Activated naive CD4-positive, alpha-beta T cell (primary cell): ENCODE data around the gene TFIP11.
"Not testable (repeated sequence)": the region's sequence is repeated elsewhere in the genome, so short reads cannot be mapped to it uniquely, and the experiment has no call there.

Experiments used
- DNase-seq, 4 experiments: peaks; one replicate each; lab custom pipeline; 2025; lab: John Stamatoyannopoulos, UW

TFIP11 gene

GRCh38 chr22:26541167-26541819, 29.0 kb upstream of the TFIP11 start:
- no peak for DNase-seq

- DNase-seq = no peak
Observed at GRCh38 chr22:26540119-26540518, 27.8 kb upstream of the TFIP11 start.

GRCh38 chr22:26536762-26537134, 24.5 kb upstream of the TFIP11 start:
- no peak for DNase-seq

- no peak for DNase-seq
Observed at GRCh38 chr22:26536056-26536761, 23.9 kb upstream of the TFIP11 start.

GRCh38 chr22:26535603-26535908, 23.3 kb upstream of the TFIP11 start:
- DNase-seq = no peak

GRCh38 chr22:26534874-26535602, 22.8 kb upstream of the TFIP11 start:
- DNase-seq = no peak

GRCh38 chr22:26534171-26534855, 22.0 kb upstream of the TFIP11 start:
- no peak for DNase-seq

- DNase-seq = no peak
Observed at GRCh38 chr22:26529345-26529744, 17.1 kb upstream of the TFIP11 start.

GRCh38 chr22:26528518-26528917, 16.2 kb upstream of the TFIP11 start:
- DNase-seq = not testable (repeated sequence)

- no peak for DNase-seq
Observed at GRCh38 chr22:26527574-26528465, 15.5 kb upstream of the TFIP11 start.

GRCh38 chr22:26527167-26527566, 14.9 kb upstream of the TFIP11 start:
- DNase-seq = no peak

- no peak for DNase-seq
Observed at GRCh38 chr22:26525946-26526564, 13.8 kb upstream of the TFIP11 start.

GRCh38 chr22:26524870-26525269, 12.6 kb upstream of the TFIP11 start:
- DNase-seq = no peak

- no peak for DNase-seq
Observed at GRCh38 chr22:26522592-26522991, 10.3 kb upstream of the TFIP11 start.

- DNase-seq = no peak
Observed at GRCh38 chr22:26522012-26522411, 9.7 kb upstream of the TFIP11 start.

GRCh38 chr22:26517429-26517828, 5.2 kb upstream of the TFIP11 start:
- no peak for DNase-seq

- no peak for DNase-seq
Observed at GRCh38 chr22:26516503-26516902, 4.2 kb upstream of the TFIP11 start.

GRCh38 chr22:26515931-26516330, 3.7 kb upstream of the TFIP11 start:
- no peak for DNase-seq

- DNase-seq = no peak
Observed at GRCh38 chr22:26514419-26515161, 2.3 kb upstream of the TFIP11 start.

GRCh38 chr22:26513838-26514237, 1.6 kb upstream of the TFIP11 start:
- no peak for DNase-seq

- DNase-seq = no peak
Observed at GRCh38 chr22:26508148-26508547, 4.1 kb downstream of the TFIP11 start.
